Measurements from ENCODE around the gene UBE2I.

Gene UBE2I

DNA sequence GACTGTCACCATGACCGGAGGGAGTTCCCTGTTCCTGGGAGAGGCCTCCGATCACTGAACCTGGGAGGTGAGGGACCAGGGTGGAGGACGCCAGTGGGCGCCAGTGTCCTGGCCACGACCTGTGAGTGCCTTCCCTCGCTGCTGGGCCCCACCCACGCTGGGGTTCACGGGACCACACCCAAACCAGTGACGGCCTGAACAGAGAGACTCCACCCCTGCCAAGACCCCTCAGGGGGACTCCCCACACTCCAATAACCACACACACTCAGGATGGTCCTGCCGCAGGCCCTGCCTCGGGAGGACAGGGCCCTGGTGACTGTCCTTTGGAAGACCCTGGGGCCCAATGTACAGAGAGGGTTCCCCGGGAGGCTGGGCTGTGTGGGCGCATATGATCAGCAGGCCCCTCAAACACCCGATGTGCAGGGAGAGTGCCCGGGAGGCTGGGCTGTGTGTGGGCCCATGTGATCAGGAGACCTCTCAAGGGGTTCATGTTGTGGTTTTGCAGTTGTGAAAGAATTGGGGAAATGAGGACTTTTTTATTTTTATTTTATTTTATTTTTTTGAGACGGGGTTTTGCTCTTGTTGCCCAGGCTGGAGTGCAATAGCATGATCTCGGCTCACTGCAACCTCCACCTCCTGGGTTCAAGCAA, 27.0 kb upstream of the UBE2I start:
- H3K4me3 ChIP-seq (replicated peaks; ENCODE audit: low read depth, low read length), result no peak overlapping the region
- DNase-seq (ENCODE audit: low read depth), result no peak
- TF ChIP-seq, protein P1, sequence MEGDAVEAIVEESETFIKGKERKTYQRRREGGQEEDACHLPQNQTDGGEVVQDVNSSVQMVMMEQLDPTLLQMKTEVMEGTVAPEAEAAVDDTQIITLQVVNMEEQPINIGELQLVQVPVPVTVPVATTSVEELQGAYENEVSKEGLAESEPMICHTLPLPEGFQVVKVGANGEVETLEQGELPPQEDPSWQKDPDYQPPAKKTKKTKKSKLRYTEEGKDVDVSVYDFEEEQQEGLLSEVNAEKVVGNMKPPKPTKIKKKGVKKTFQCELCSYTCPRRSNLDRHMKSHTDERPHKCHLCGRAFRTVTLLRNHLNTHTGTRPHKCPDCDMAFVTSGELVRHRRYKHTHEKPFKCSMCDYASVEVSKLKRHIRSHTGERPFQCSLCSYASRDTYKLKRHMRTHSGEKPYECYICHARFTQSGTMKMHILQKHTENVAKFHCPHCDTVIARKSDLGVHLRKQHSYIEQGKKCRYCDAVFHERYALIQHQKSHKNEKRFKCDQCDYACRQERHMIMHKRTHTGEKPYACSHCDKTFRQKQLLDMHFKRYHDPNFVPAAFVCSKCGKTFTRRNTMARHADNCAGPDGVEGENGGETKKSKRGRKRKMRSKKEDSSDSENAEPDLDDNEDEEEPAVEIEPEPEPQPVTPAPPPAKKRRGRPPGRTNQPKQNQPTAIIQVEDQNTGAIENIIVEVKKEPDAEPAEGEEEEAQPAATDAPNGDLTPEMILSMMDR (IDR thresholded peaks at IDR 0.05; ENCODE audit: low read length, missing control alignments), result no peak

DNA sequence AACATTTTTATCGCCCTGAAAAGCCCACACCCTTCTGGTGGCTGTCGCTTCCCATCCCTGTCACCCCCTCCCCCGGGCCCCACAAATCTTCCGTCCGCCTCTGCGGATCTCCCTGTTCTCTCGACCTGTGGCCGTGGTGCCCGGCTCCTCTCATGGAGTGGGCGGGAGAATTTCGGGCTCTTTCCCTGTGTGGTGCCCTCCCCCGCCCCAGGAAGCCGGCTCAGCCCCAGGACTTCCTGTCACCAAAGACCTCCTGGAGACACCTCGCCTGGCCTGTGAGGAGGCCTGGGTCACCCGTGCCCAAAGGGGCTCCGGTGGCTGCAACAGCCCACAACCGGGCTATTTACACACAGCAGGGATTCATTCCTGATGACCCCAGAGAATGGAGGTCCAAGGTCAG, 26.1 kb upstream of the UBE2I start:
- TF ChIP-seq, protein P1 (IDR thresholded peaks at IDR 0.05; ENCODE audit: low read length, missing control alignments), result no peak
- no peak overlapping the region for H3K4me3 ChIP-seq (replicated peaks; ENCODE audit: low read depth, low read length)
- DNase-seq (ENCODE audit: low read depth), result no peak

DNA sequence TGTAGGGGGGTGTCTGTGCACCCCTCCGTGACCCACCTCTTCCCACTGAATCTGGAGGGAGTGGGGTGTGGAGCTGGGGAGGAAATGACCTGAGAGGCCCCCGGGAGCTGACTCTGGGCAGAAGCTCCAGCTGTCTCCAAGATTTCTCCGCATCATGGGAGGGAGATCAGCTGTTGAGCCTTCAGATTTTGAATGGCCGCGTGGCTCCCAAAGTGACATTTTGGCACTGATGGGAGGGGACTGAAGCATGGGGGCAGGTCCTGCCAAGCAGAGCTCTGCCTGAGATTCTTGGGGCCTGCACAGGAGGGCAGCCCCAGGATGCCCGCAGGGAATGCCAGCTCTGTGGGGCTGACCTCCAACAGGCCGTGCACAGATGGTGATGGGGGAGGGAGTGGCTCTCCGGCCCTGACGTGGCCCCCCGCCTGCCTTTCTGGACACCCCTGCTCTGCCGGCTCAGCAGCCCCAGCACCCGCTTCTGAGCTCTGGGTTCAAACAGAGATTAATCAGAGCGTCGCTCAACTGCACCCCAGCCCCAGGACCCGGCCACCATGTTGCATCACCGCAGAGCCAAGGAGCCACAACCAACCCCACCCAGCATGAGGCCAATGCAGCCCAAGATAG, 25.3 kb upstream of the UBE2I start:
- H3K4me3 ChIP-seq (replicated peaks; ENCODE audit: low read depth, low read length), result no peak overlapping the region
- TF ChIP-seq, protein P1 (IDR thresholded peaks at IDR 0.05; ENCODE audit: low read length, missing control alignments), result no peak
- no peak for DNase-seq (ENCODE audit: low read depth)

DNA sequence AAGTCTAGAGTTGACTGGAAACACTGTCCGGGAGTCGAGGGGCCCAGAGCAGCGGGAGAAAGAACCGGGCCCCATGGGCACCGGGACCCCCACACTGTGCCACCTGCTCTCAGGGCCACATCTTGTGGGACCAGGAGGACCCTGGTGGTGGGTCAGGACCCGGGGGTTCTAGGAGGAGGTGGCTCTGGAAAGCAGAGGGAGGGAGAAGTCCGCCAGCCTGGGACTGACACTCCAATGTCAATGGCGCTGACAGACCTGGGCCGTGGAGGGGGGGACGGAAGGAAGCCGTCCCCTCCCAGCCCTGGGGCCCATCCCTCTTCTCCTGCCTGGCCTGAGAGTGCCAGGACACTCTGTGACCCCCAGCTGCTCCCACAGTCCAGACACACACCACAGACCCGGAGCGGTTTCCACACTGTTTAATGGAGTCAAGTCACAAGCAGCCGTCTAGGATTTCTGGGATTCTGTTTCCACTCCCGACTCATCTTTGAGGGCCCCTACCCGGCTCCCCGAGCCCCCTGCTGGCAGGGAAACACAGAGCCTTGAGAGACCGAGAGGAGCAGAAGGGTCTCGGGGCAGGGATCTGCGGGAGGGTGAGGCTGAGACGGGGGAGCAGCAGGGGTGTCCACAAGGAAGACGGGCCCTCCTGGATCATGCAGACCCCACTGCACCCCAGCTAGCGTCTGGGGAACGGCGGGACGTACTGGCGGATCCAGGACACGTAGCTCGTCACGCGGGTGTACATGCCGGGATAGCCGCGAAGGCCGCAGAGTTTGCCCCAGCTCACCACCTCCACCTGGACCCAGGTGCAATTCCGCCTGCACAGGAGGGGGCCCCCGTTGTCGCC, 23.5 kb upstream of the UBE2I start:
- TF ChIP-seq, protein P1 (IDR thresholded peaks at IDR 0.05; ENCODE audit: low read length, missing control alignments), result no peak
- H3K4me3 ChIP-seq (replicated peaks; ENCODE audit: low read depth, low read length), result no peak overlapping the region
- DNase-seq (ENCODE audit: low read depth), result no peak

DNA sequence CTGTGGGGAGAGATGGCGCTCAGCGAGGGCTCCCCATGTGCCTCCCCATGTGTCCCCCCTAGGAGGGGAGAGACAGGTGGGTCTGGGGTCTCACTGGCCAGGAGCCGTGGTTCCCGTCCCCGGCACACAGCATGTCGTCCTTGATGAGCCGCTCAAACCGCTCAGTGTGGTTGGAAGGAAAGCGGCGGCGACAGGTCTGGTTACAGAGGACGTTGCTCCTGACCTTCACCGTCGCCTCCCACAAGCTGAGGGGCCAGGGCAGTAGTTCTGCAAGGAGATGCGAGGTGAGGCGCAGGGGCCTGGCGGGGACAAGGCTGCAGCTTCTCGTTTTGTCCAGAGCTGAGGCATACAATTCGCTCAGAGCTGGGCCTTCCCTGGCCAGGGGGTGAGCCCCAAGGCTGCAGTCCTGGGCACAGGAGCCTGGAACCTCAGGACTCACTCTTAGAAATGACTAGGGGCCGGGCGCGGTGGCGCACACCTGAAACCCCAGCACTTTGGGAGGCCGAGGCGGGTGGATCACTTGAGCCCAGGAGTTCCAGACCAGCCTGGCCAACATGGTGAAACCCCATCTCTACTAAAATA, 22.8 kb upstream of the UBE2I start:
- no peak for DNase-seq (ENCODE audit: low read depth)
- TF ChIP-seq, protein P1 (IDR thresholded peaks at IDR 0.05; ENCODE audit: low read length, missing control alignments), result no peak
- no peak overlapping the region for H3K4me3 ChIP-seq (replicated peaks; ENCODE audit: low read depth, low read length)

DNA sequence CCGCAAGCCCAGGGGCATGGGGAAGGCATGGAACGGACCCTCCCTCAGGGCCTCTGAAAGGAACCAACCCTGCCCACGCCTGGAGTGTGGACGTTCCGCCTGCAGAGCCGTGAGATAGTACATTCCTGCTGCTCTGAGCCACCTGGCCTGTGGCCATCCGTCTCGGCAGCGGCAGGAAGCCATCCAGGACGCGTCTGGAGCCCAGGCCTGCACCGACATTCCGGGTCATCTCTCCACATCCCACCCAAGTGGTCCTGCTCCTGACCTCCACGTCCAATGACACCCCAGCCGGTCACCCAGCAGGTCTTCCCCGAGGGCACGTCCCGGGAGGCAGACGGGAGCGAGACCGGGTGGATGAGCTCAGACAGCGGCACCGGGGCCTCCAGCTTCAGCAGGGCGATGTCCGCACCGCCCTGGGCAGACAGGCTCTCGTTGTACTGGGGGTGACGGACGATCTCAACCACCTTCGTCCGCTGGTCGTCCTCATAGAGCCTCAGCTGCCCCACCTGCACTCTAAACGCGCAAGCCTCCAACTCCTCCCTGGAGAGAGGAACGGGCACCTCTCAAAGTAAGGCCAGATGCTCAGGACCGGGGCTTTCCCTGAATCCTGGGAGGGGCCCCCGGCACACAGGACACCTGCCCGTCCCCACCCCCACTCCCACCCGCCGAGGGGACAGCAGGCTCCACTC, 21.3 kb upstream of the UBE2I start:
- no peak overlapping the region for H3K4me3 ChIP-seq (replicated peaks; ENCODE audit: low read depth, low read length)
- DNase-seq (ENCODE audit: low read depth), result no peak
- TF ChIP-seq, protein P1 (IDR thresholded peaks at IDR 0.05; ENCODE audit: low read length, missing control alignments), result no peak
